ENCODE measurements around the gene LCAT. TPM values are rescaled to one million over a fixed set of nuclear protein-coding genes. Genes with fewer than 3 reads are reported as not detected.

LCAT gene
- total RNA-seq, 1 experiment from 2014 or later, result 14.0 TPM

DNA sequence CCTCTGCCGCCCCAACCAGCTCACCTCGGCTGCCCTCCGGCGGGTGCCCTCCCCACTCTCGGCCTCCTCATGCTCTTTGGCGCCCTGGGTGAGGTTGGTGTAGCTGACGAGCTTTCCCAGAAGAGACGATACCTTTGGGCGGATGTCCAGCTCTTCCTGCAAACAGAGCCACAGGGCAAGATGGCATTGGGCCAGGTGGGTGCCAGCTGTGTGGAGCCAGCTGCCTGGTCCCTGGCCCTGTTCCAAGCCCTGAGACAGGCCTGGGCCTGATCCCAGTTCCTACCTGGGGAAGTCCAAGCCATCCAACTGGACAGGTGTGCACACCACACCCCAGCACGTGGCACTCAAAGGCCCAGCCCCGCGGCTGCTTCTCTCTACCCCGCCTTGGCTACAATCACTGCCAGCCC is 17.6 kb upstream of the LCAT start:
- ChIA-PET POLR2A (no interaction called here), CTCF (no interaction called here)
- no peak for TF ChIP-seq TCF7L2 (IDR thresholded peaks at IDR 0.05; ENCODE audit: low read depth, low read length)
- TF ChIP-seq SIN3A (IDR thresholded peaks at IDR 0.05; ENCODE audit: borderline replicate concordance, insufficient read depth, low read depth, low read length), result no peak
- TF ChIP-seq POLR2AphosphoS5 (IDR thresholded peaks at IDR 0.05; ENCODE audit: low read depth, low read length), result no peak
- TF ChIP-seq, protein P1, sequence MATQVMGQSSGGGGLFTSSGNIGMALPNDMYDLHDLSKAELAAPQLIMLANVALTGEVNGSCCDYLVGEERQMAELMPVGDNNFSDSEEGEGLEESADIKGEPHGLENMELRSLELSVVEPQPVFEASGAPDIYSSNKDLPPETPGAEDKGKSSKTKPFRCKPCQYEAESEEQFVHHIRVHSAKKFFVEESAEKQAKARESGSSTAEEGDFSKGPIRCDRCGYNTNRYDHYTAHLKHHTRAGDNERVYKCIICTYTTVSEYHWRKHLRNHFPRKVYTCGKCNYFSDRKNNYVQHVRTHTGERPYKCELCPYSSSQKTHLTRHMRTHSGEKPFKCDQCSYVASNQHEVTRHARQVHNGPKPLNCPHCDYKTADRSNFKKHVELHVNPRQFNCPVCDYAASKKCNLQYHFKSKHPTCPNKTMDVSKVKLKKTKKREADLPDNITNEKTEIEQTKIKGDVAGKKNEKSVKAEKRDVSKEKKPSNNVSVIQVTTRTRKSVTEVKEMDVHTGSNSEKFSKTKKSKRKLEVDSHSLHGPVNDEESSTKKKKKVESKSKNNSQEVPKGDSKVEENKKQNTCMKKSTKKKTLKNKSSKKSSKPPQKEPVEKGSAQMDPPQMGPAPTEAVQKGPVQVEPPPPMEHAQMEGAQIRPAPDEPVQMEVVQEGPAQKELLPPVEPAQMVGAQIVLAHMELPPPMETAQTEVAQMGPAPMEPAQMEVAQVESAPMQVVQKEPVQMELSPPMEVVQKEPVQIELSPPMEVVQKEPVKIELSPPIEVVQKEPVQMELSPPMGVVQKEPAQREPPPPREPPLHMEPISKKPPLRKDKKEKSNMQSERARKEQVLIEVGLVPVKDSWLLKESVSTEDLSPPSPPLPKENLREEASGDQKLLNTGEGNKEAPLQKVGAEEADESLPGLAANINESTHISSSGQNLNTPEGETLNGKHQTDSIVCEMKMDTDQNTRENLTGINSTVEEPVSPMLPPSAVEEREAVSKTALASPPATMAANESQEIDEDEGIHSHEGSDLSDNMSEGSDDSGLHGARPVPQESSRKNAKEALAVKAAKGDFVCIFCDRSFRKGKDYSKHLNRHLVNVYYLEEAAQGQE (IDR thresholded peaks at IDR 0.05; ENCODE audit: insufficient read depth in 1 of 2, low read depth in 2 of 2, low read length in 1 of 2), result no peak
- TF ChIP-seq, protein P2, sequence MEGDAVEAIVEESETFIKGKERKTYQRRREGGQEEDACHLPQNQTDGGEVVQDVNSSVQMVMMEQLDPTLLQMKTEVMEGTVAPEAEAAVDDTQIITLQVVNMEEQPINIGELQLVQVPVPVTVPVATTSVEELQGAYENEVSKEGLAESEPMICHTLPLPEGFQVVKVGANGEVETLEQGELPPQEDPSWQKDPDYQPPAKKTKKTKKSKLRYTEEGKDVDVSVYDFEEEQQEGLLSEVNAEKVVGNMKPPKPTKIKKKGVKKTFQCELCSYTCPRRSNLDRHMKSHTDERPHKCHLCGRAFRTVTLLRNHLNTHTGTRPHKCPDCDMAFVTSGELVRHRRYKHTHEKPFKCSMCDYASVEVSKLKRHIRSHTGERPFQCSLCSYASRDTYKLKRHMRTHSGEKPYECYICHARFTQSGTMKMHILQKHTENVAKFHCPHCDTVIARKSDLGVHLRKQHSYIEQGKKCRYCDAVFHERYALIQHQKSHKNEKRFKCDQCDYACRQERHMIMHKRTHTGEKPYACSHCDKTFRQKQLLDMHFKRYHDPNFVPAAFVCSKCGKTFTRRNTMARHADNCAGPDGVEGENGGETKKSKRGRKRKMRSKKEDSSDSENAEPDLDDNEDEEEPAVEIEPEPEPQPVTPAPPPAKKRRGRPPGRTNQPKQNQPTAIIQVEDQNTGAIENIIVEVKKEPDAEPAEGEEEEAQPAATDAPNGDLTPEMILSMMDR (IDR thresholded peaks at IDR 0.05), result no peak
- in situ Hi-C loops (cut with HindIII; ENCODE audit: low pct_unique_long_range_greater_than_20kb, low sequenced_read_pairs) (no loop called here), intact Hi-C loops (cut with micrococcal nuclease; ENCODE audit: unreplicated experiment) (no loop called here)
- peaks cover 4% of the 10 kb centered on the region for H3K4me1 ChIP-seq (ENCODE audit: control insufficient read depth, insufficient read depth, low read length)
- DNase-seq (ENCODE audit: low read depth, low spot score) (no peak), ATAC-seq (no peak)
- H3K9me3 ChIP-seq (ENCODE audit: control insufficient read depth, insufficient read depth, low read depth, low read length), result no peaks in the 10 kb centered on the region
- BruUV-seq (replicated peaks), result no TSS peak
- H3K27me3 ChIP-seq (ENCODE audit: control insufficient read depth, insufficient read depth, low read length), result no peaks in the 10 kb centered on the region
- H3K36me3 ChIP-seq (ENCODE audit: control insufficient read depth, insufficient read depth, low read length), result no peaks in the 10 kb centered on the region; the same call in 1 of the 2 replicates
- H3K27ac ChIP-seq (ENCODE audit: low read length), result no peak overlapping the region
- H3K4me3 ChIP-seq (ENCODE audit: low read depth in 2 of 2, low read length in 2 of 2), result no peak overlapping the region

DNA sequence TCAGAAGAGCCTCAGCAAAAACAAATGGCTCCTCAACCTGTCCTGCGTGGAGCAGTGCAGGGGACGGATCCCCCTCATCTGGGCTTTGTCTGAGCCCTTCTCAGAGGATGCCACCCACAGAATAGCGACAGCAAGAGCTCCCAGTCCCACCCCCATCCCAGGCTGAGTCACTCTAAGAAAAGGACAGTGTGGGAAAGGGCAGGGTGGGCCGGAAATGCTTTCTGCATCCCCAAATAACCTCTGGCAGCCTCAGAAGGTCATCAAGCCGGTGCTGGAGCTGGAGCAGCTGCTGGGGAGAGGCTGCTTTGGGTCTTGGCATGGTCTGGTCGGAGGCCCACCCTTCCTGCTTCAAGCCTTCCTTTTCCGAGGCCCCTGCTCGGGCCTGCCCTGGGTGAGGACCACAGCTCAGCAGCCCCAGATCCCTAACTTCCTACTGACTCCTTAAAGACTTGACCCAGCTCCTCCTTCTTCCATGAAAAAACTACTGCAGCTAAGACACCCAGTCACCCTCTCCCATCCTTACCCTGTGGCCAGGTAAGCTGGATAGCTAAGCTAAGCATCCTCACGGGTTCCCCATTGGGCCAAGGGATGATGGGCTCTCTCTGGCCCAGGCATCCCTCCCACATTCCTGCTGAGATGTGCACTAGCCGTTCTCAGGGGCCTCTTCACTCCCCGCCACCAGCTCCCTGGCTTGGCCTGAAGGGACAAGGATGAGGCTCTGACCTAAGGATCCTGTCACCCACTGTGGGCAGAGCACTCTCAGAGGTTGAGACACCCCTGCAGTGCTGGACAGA is 15.8 kb upstream of the LCAT start:
- TF ChIP-seq, protein P2 (IDR thresholded peaks at IDR 0.05), result no peak
- TF ChIP-seq POLR2AphosphoS5 (IDR thresholded peaks at IDR 0.05; ENCODE audit: low read depth, low read length) (no peak), SIN3A (IDR thresholded peaks at IDR 0.05; ENCODE audit: borderline replicate concordance, insufficient read depth, low read depth, low read length) (no peak), TCF7L2 (IDR thresholded peaks at IDR 0.05; ENCODE audit: low read depth, low read length) (no peak)
- TF ChIP-seq, protein P1 (IDR thresholded peaks at IDR 0.05; ENCODE audit: insufficient read depth in 1 of 2, low read depth in 2 of 2, low read length in 1 of 2), result no peak
- in situ Hi-C loops (cut with HindIII; ENCODE audit: low pct_unique_long_range_greater_than_20kb, low sequenced_read_pairs) (no loop called here), intact Hi-C loops (cut with micrococcal nuclease; ENCODE audit: unreplicated experiment) (no loop called here)
- H3K9me3 ChIP-seq (ENCODE audit: control insufficient read depth, insufficient read depth, low read depth, low read length), result no peaks in the 10 kb centered on the region
- ATAC-seq (no peak), DNase-seq (ENCODE audit: low read depth, low spot score) (no peak)
- H3K27ac ChIP-seq (ENCODE audit: low read length), result no peak overlapping the region
- no TSS peak for BruUV-seq (replicated peaks)
- H3K4me3 ChIP-seq (ENCODE audit: low read depth in 2 of 2, low read length in 2 of 2), result no peak overlapping the region
- CTCF ChIA-PET, result interaction anchor here (1.6 kb wide), 1 partner anchor 18 kb away, joined by 3 read pairs; no protein-coding TSS in a partner anchor
- no peaks in the 10 kb centered on the region; the same call in 1 of the 2 replicates for H3K36me3 ChIP-seq (ENCODE audit: control insufficient read depth, insufficient read depth, low read length)
- POLR2A ChIA-PET, result interaction anchor here (0.5 kb wide), 1 partner anchor 27 kb away, joined by 4 read pairs; no protein-coding TSS in a partner anchor
- H3K27me3 ChIP-seq (ENCODE audit: control insufficient read depth, insufficient read depth, low read length), result no peaks in the 10 kb centered on the region
- H3K4me1 ChIP-seq (ENCODE audit: control insufficient read depth, insufficient read depth, low read length), result no peaks in the 10 kb centered on the region
